GM21717 (cell line): Measurements from ENCODE around the gene REG4.

Source experiments
- ATAC-seq: cut with Tn5 transposase; IDR thresholded peaks from one replicate; pipeline ENCODE4 v1.9.1; 2021; ENCODE audit warnings: mild to moderate bottlenecking, moderate library complexity; ENCODE audit not compliant: unreplicated experiment

The REG4 gene

GRCh38 chr1:119781434-119782210, 29.6 kb downstream of the REG4 start:
- no peak for ATAC-seq

- no peak for ATAC-seq
These were observed 31.3 kb downstream of the REG4 start for GRCh38 chr1:119779869-119780356.

- no peak for ATAC-seq
These were observed 32.2 kb downstream of the REG4 start for GRCh38 chr1:119778886-119779560.

- no peak for ATAC-seq
These were observed 32.9 kb downstream of the REG4 start for GRCh38 chr1:119778359-119778758.

GRCh38 chr1:119774746-119775490, 36.3 kb downstream of the REG4 start:
- ATAC-seq: no peak

GRCh38 chr1:119773711-119774241, 37.5 kb downstream of the REG4 start:
- no peak for ATAC-seq

- ATAC-seq: no peak
These were observed 39.0 kb downstream of the REG4 start for GRCh38 chr1:119772298-119772697.

- ATAC-seq: no peak
These were observed 39.5 kb downstream of the REG4 start for GRCh38 chr1:119771770-119772169.

- ATAC-seq: no peak
These were observed 40.2 kb downstream of the REG4 start for GRCh38 chr1:119771016-119771415.

- no peak for ATAC-seq
These were observed 42.5 kb downstream of the REG4 start, which contains the start of gene HMGCS2 for GRCh38 chr1:119768778-119769177. TSS of gene HMGCS2 (minus strand) at chr1:119768905. CDS start at chr1:119768844, 61 bp downstream.

- ATAC-seq: no peak
These were observed 43.8 kb downstream of the REG4 start for GRCh38 chr1:119767486-119767885.

- ATAC-seq: no peak
These were observed 44.9 kb downstream of the REG4 start for GRCh38 chr1:119766374-119766794.

GRCh38 chr1:119764220-119764619, 47.0 kb downstream of the REG4 start:
- no peak for ATAC-seq

- ATAC-seq: no peak
These were observed 48.3 kb downstream of the REG4 start for GRCh38 chr1:119762953-119763352.

GRCh38 chr1:119762409-119762808, 48.9 kb downstream of the REG4 start:
- ATAC-seq: no peak

- no peak for ATAC-seq
These were observed 52.7 kb downstream of the REG4 start for GRCh38 chr1:119758584-119758983.

GRCh38 chr1:119752592-119752991, 58.7 kb downstream of the REG4 start:
- no peak for ATAC-seq

- ATAC-seq: no peak
These were observed 63.2 kb downstream of the REG4 start for GRCh38 chr1:119748040-119748439.

GRCh38 chr1:119747451-119747850, 63.8 kb downstream of the REG4 start:
- ATAC-seq: no peak

- no peak for ATAC-seq
These were observed 66.2 kb downstream of the REG4 start for GRCh38 chr1:119745034-119745433.

- no peak for ATAC-seq
These were observed 66.7 kb downstream of the REG4 start for GRCh38 chr1:119744598-119744942.
